ENCODE measurements around the gene BAD.

BAD gene

GRCh38 chr11:64275841-64276240, 8.6 kb downstream of the BAD start:
- CTCF ChIA-PET: interaction anchor here (1.3 to 5.0 kb wide), 3 partner anchors 25 to 79 kb away, joined by 4 to 20 read pairs (median 7); partner anchors contain the start of gene PLCB3
- no peak for TF ChIP-seq CTCF (IDR thresholded peaks at IDR 0.05; ENCODE audit: insufficient read depth, low read length, missing control alignments)

DNA sequence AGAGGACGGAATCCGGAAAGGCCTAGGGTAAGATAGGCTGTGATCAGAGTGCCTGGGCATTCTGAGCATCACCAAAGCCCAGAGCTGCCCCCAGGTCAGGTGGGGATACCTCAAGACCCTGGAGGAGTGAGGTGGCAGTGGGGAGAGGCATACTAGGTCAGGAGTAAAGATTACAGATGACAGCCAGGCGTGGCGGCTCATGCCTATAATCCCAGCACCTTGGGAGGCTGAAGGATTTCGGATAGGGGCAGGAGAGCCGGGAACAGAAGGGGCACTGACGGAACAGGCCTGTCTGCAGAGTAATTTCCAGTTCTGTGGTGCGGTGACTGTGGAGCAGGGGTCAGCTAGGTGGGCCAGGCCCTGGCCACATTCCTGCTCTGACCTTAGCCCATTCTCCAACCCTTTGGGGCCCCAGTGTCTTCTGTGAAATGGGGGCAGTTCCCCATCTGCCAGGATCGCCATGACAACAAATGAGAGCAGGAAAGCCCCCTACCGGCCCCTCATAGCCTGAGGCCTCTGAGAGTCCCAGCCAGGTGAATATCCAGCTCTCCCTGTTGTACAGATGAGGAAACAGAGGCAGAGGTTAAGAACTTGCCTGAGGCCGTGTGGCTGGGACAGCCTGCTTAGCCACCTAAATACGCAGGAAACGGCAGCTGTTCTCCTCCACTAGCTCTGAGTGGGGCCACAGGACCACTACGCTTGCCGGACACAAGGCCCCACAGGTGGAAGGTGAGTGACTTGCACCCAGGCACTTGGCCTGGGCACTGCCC, 9.2 kb downstream of the BAD start:
- POLR2A ChIA-PET: interaction anchor here (1.1 kb wide), 1 partner anchor 30 kb away, joined by 3 read pairs; no protein-coding TSS in a partner anchor
- no peak for DNase-seq (ENCODE audit: low read depth, low spot score)
- CTCF ChIA-PET: interaction anchor here (1.3 to 5.0 kb wide), 4 partner anchors 8 to 80 kb away, joined by 4 to 20 read pairs (median 8); partner anchors contain the start of gene PLCB3
- no peak overlapping the region for H3K4me3 ChIP-seq (ENCODE audit: low read depth, low read length)
- TF ChIP-seq CTCF (IDR thresholded peaks at IDR 0.05; ENCODE audit: insufficient read depth, low read length, missing control alignments): no peak

More at GRCh38 chr11:64275841-64276240, 8.6 kb downstream of the BAD start:
- H3K4me3 ChIP-seq (ENCODE audit: low read depth, low read length): no peak overlapping the region
- DNase-seq (ENCODE audit: low read depth, low spot score): no peak
- POLR2A ChIA-PET: interaction anchor here (1.1 kb wide), 1 partner anchor 31 kb away, joined by 3 read pairs; no protein-coding TSS in a partner anchor

- ChIA-PET CTCF (interaction anchor here (0.8 to 15.2 kb wide), 11 partner anchors 14 to 269 kb away, joined by 3 to 224 read pairs (median 4); partner anchors contain the start of genes BAD, CATSPERZ, GPR137 and PLCB3), POLR2A (interaction anchor here (0.6 to 5.5 kb wide), 14 partner anchors 12 to 85 kb away, joined by 3 to 61 read pairs (median 7); partner anchors contain the start of genes BAD, FERMT3, FKBP2 and GPR137)
- no peak for TF ChIP-seq CTCF (IDR thresholded peaks at IDR 0.05; ENCODE audit: insufficient read depth, low read length, missing control alignments)
Measured at GRCh38 chr11:64269540-64270220, 14.8 kb downstream of the BAD start.

GRCh38 chr11:64268893-64269539, 15.4 kb downstream of the BAD start:
- no peak for TF ChIP-seq CTCF (IDR thresholded peaks at IDR 0.05; ENCODE audit: insufficient read depth, low read length, missing control alignments)
- no peak for DNase-seq (ENCODE audit: low read depth, low spot score)
- CTCF ChIA-PET: interaction anchor here (0.8 to 15.2 kb wide), 7 partner anchors 12 to 65 kb away, joined by 3 to 224 read pairs (median 8); partner anchors contain the start of genes BAD, CATSPERZ, GPR137 and PLCB3
- H3K4me3 ChIP-seq (ENCODE audit: low read depth, low read length): peak overlapping the region; percentile 64
- POLR2A ChIA-PET: interaction anchor here (0.7 to 5.5 kb wide), 6 partner anchors 11 to 62 kb away, joined by 3 to 61 read pairs (median 9); partner anchors contain the start of genes BAD, FERMT3, PLCB3 and PPP1R14B

More at GRCh38 chr11:64269540-64270220, 14.8 kb downstream of the BAD start:
- peak; percentile 99 for DNase-seq (ENCODE audit: low read depth, low spot score)
- H3K4me3 ChIP-seq (ENCODE audit: low read depth, low read length): peak overlapping the region; percentile 69

DNA sequence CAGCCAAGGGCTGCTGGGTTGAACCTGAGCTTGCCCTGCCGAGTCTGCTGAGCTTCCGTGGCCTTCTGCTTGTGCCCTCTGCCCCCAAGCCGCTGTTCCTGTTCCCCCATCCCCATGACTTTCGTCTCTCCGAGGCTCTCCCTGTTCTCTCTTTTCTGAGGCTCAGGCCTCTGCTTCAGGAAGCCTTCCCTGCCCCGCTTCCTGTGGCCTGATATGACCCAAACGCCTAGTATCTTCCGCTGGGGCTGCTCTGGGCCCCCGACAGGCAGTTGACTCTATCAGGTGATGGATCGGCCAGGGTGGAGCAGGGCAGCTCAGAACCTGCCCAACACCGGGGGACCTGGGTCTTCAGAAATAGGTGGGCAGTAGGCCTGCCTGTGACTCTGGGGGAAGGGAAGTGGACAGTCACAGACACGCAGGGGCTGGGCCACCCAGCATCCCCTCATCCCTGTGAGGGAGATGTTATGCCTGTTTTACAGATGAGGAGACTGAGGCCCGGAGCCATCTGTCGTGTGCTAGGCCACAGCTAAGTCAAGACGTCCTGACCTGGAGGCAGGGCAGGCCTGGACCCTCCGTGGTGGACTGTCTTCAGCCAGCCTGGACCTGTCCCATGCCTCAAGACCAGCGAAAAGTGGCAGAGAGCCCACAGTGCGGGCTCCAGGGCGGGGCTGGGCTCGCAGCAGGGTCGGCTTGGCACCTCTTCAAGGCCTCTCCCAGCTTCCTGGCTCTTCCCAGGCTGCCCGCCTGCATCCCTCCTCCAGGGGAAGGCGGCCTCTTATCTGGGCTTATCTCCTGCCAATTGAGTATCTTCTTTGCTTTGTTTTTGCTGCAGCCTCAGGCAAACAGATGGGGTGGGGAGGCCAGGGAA, 16.2 kb downstream of the BAD start:
- ChIA-PET POLR2A (interaction anchor here (0.6 to 5.5 kb wide), 7 partner anchors 10 to 90 kb away, joined by 3 to 61 read pairs (median 6); partner anchors contain the start of genes BAD, FERMT3, PLCB3 and PPP1R14B), CTCF (interaction anchor here (0.7 to 15.2 kb wide), 7 partner anchors 10 to 87 kb away, joined by 3 to 224 read pairs (median 6); partner anchors contain the start of genes CATSPERZ, PLCB3 and PPP1R14B)
- no peak for TF ChIP-seq CTCF (IDR thresholded peaks at IDR 0.05; ENCODE audit: insufficient read depth, low read length, missing control alignments)
- peak overlapping the region; percentile 64 for H3K4me3 ChIP-seq (ENCODE audit: low read depth, low read length)
- DNase-seq (ENCODE audit: low read depth, low spot score): no peak

All from AG04449 (cell line).